ENCODE results near the gene ZBTB20. TPM values are rescaled to one million over a fixed set of nuclear protein-coding genes. Genes with fewer than 3 reads are reported as not detected.

Gene ZBTB20
- total RNA-seq, 1 donor from 2014 or later = 11.2 TPM

- TF ChIP-seq CTCF (conservative IDR thresholded peaks at IDR 0.05; ENCODE audit: low read depth, low read length) = no peak
- no peak overlapping the region for H3K4me3 ChIP-seq (ENCODE audit: low read depth, low read length)
- DNase-seq (ENCODE audit: low read depth) = no peak
Measured at GRCh38 chr3:114421204-114421603, 725.9 kb downstream of the ZBTB20 start.

- DNase-seq (ENCODE audit: low read depth) = no peak
- H3K4me3 ChIP-seq (ENCODE audit: low read depth, low read length) = no peak overlapping the region
- TF ChIP-seq CTCF (conservative IDR thresholded peaks at IDR 0.05; ENCODE audit: low read depth, low read length) = no peak
Measured at GRCh38 chr3:114420072-114420471, 727.0 kb downstream of the ZBTB20 start.

- TF ChIP-seq CTCF (conservative IDR thresholded peaks at IDR 0.05; ENCODE audit: low read depth, low read length) = peak; percentile 84
- DNase-seq (ENCODE audit: low read depth) = peak; percentile 61
- H3K4me3 ChIP-seq (ENCODE audit: low read depth, low read length) = no peak overlapping the region
Measured at GRCh38 chr3:114418724-114419543, 728.2 kb downstream of the ZBTB20 start.

- H3K4me3 ChIP-seq (ENCODE audit: low read depth, low read length) = no peak overlapping the region
- no peak for DNase-seq (ENCODE audit: low read depth)
- no peak for TF ChIP-seq CTCF (conservative IDR thresholded peaks at IDR 0.05; ENCODE audit: low read depth, low read length)
Measured at GRCh38 chr3:114418107-114418506, 729.0 kb downstream of the ZBTB20 start.

- DNase-seq (ENCODE audit: low read depth) = no peak
- no peak for TF ChIP-seq CTCF (conservative IDR thresholded peaks at IDR 0.05; ENCODE audit: low read depth, low read length)
- no peak overlapping the region for H3K4me3 ChIP-seq (ENCODE audit: low read depth, low read length)
Measured at GRCh38 chr3:114417675-114418074, 729.4 kb downstream of the ZBTB20 start.

GRCh38 chr3:114417265-114417664 lies 729.8 kb downstream of the ZBTB20 start:
- H3K4me3 ChIP-seq (ENCODE audit: low read depth, low read length) = no peak overlapping the region
- no peak for TF ChIP-seq CTCF (conservative IDR thresholded peaks at IDR 0.05; ENCODE audit: low read depth, low read length)

More at GRCh38 chr3:114417265-114417664, 729.8 kb downstream of the ZBTB20 start:
- DNase-seq (ENCODE audit: low read depth) = no peak
